Mesenchymal stem cell (in vitro differentiated cells and primary cell): Measurements from ENCODE around the gene B3GAT3.

Source experiments
- DNase-seq: peaks from one replicate; pipeline ENCODE4 v3.0.0-alpha.2; 2013
- H2AFZ ChIP-seq: one replicate; pipeline ENCODE4 v1.6.1; 2013; ENCODE audit warnings: low read depth, mild to moderate bottlenecking, control low read depth, inconsistent platforms, low read length, moderate library complexity
- H2AK5ac ChIP-seq: 2 replicates; pipeline ENCODE4 v1.6.1; 2013; ENCODE audit warnings: low read length, moderate library complexity, mild to moderate bottlenecking, inconsistent platforms; ENCODE audit not compliant: severe bottlenecking
- H2BK120ac ChIP-seq: one replicate; pipeline ENCODE4 v1.6.1; 2013; ENCODE audit warnings: low read depth, mild to moderate bottlenecking, inconsistent platforms, low read length, moderate library complexity
- H2BK12ac ChIP-seq, 2 experiments: one replicate each; pipeline ENCODE4 v1.6.1; 2013; ENCODE audit warnings: inconsistent platforms in 2 of 2, low read length in 2 of 2, mild to moderate bottlenecking in 2 of 2, moderate library complexity in 2 of 2, control low read depth in 1 of 2
- H2BK15ac ChIP-seq: one replicate; pipeline ENCODE4 v1.6.1; 2013; ENCODE audit warnings: mild to moderate bottlenecking, low read depth, inconsistent platforms; ENCODE audit not compliant: poor library complexity, severe bottlenecking
- H2BK5ac ChIP-seq: 2 replicates; pipeline ENCODE4 v1.6.1; 2013; ENCODE audit warnings: low read depth, mild to moderate bottlenecking, low read length, control low read depth, inconsistent platforms; ENCODE audit not compliant: poor library complexity, severe bottlenecking
- H3K14ac ChIP-seq, 2 experiments: one replicate each; pipeline ENCODE4 v1.6.1; 2013; ENCODE audit warnings: inconsistent platforms in 2 of 2, low read length in 2 of 2, control low read depth in 1 of 2, mild to moderate bottlenecking in 1 of 2, moderate library complexity in 1 of 2
- H3K18ac ChIP-seq, 2 experiments: one replicate each; pipeline ENCODE4 v1.6.1; 2013; ENCODE audit warnings: inconsistent platforms in 2 of 2, low read length in 2 of 2, control low read depth in 1 of 2, low read depth in 1 of 2, mild to moderate bottlenecking in 1 of 2
- H3K23ac ChIP-seq, 2 experiments: one replicate each; pipeline ENCODE4 v1.6.1; 2013; ENCODE audit warnings: inconsistent platforms in 2 of 2, low read length in 2 of 2, mild to moderate bottlenecking in 2 of 2, moderate library complexity in 2 of 2, control low read depth in 1 of 2
- H3K27ac ChIP-seq: 2 replicates; pipeline ENCODE4 v1.5.1; 2013; ENCODE audit warnings: mild to moderate bottlenecking, moderate library complexity, low read length, control low read depth, inconsistent platforms; ENCODE audit not compliant: poor library complexity, severe bottlenecking
- H3K27me3 ChIP-seq, 2 experiments: 2 replicates each; pipeline versions ENCODE4 v1.6.1 to v1.7.0; 2013; ENCODE audit warnings: low read length in 2 of 2, mild to moderate bottlenecking in 2 of 2, moderate library complexity in 2 of 2, control low read depth in 1 of 2, inconsistent platforms in 1 of 2; ENCODE audit not compliant: control insufficient read depth in 1 of 2, insufficient read depth in 1 of 2
- H3K36me3 ChIP-seq, 2 experiments: 2 replicates each; pipeline versions ENCODE4 v1.6.1 to v1.7.0; 2013; ENCODE audit warnings: low read length in 2 of 2, control low read depth in 1 of 2, inconsistent platforms in 1 of 2, low read depth in 1 of 2, mild to moderate bottlenecking in 1 of 2; ENCODE audit not compliant: insufficient read depth in 2 of 2, control insufficient read depth in 1 of 2
- H3K4ac ChIP-seq, 2 experiments: one replicate each; pipeline ENCODE4 v1.6.1; 2013; ENCODE audit warnings: inconsistent platforms in 2 of 2, low read length in 2 of 2, mild to moderate bottlenecking in 2 of 2, moderate library complexity in 2 of 2, control low read depth in 1 of 2, low read depth in 1 of 2
- H3K4me1 ChIP-seq: 2 replicates; pipeline ENCODE4 v1.6.1; 2013; ENCODE audit warnings: low read depth, low read length, control low read depth; ENCODE audit not compliant: control insufficient read depth, insufficient read depth
- H3K4me2 ChIP-seq: 2 replicates; pipeline ENCODE4 v1.6.1; 2013; ENCODE audit warnings: low read length, mild to moderate bottlenecking, inconsistent platforms; ENCODE audit not compliant: poor library complexity, severe bottlenecking
- H3K4me3 ChIP-seq, 2 experiments: 2 replicates each; pipeline versions ENCODE4 v1.5.1 to v1.7.0; 2013; ENCODE audit warnings: low read length in 2 of 2, mild to moderate bottlenecking in 2 of 2, control low read depth in 1 of 2, low read depth in 1 of 2; ENCODE audit not compliant: insufficient read depth in 1 of 2
- H3K79me1 ChIP-seq: replicated peaks from 2 replicates; pipeline ENCODE4 v1.6.1; 2013; ENCODE audit warnings: mild to moderate bottlenecking, control low read depth, low read length, inconsistent platforms; ENCODE audit not compliant: poor library complexity, severe bottlenecking
- H3K9ac ChIP-seq: 2 replicates; pipeline ENCODE4 v1.7.0; 2013; ENCODE audit warnings: mild to moderate bottlenecking, low read length, moderate library complexity
- H3K9me3 ChIP-seq: 2 replicates; pipeline ENCODE4 v1.7.0; 2013; ENCODE audit warnings: mild to moderate bottlenecking, low read length; ENCODE audit not compliant: control insufficient read depth
- H4K8ac ChIP-seq: one replicate; pipeline ENCODE4 v1.6.1; 2013; ENCODE audit warnings: inconsistent platforms, mild to moderate bottlenecking, low read length, moderate library complexity
- H4K91ac ChIP-seq: one replicate; pipeline ENCODE4 v1.6.1; 2013; ENCODE audit warnings: mild to moderate bottlenecking, low read length, inconsistent platforms
- WGBS: methylation state at CpG from one replicate; pipeline ENCODE4 v1.1.7; 2013; ENCODE audit warnings: mixed read lengths; 5-methylcytosine and 5-hydroxymethylcytosine counted together

Gene B3GAT3

GRCh38 chr11:62613291-62613778, 8.5 kb downstream of the B3GAT3 start:
- H3K9me3 ChIP-seq, result no peaks in the 10 kb centered on the region
- peak overlapping the region; percentile 15 for H2BK15ac ChIP-seq
- H3K14ac ChIP-seq, result peak overlapping the region in 1 of 2 experiments; percentile 61
- peak overlapping the region; percentile 58 for H3K27ac ChIP-seq
- peak overlapping the region; percentile 0 to 95 for H3K18ac ChIP-seq
- no peak overlapping the region for H3K4me2 ChIP-seq
- H3K36me3 ChIP-seq, result peaks cover 52 to 61% of the 10 kb centered on the region in 2 experiments
- no peak overlapping the region for H2BK120ac ChIP-seq
- H3K23ac ChIP-seq, result peak overlapping the region in 1 of 2 experiments; percentile 98
- H2BK12ac ChIP-seq, result peak overlapping the region; percentile 31 to 99
- H3K4me1 ChIP-seq, result peaks cover 22% of the 10 kb centered on the region
- peaks cover 26% of the 10 kb centered on the region for H3K79me1 ChIP-seq
- WGBS, result 88% methylated on average over 15 of the region's 15 CpGs
- peak overlapping the region; percentile 42 for H2AFZ ChIP-seq
- H3K9ac ChIP-seq, result peak overlapping the region; percentile 29
- DNase-seq, result no peak
- peak overlapping the region in 1 of 2 experiments; percentile 95 for H3K4ac ChIP-seq
- H2BK5ac ChIP-seq, result peak overlapping the region; percentile 15
- H3K4me3 ChIP-seq, result peak overlapping the region in 1 of 2 experiments; percentile 14
- H4K91ac ChIP-seq, result peak overlapping the region; percentile 81
- H4K8ac ChIP-seq, result peak overlapping the region; percentile 56
- H2AK5ac ChIP-seq, result peak overlapping the region; percentile 55
- no peaks in the 10 kb centered on the region for H3K27me3 ChIP-seq

DNA sequence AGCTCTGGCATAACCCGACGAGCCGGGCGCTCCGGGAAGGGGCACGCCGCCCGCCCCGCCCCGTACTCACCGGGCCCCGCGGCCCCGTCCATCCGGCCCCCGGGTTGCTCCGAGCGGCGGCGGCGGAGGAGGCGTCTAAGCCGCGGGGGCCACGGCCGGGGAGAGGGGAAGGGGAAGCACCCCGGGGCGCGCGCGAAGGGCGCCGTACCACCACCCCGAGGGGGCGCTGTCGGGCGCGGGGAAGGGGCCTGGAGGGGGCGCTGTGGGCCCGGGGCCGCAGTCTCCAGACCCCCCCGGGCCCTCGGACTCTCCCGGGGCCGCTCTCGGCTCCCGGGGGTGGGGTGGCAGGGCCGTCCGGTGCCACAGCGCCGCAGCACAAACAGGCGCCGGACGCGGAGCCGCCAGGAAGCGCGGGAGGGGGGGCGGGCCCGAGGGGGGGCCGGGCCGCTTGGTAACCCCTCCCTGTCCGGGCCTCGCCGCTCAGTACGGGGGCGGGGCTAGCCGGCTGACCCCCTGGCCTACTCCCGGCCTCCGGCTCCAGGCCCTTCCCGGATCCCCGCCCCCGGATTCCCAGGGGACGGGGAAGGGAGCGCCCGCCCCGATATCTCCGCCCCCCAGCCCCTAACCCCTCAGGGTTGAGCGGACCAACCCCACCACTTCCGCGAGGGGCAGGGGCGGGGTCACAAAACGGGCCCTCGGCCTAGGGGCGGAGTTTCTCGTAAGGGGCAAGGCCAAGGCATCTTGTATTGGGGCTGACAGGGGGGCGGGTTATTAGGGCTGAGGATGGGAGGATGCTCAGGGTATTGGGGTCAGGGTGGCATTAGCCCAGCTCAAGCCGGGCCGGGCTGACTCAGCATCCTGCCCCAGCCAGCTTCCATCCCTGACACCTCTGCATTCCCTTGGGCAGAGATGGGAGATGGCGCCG, 9.2 kb downstream of the B3GAT3 start, which contains the start of the genes EML3 and ROM1:
Gene EML3 (minus strand): TSS at position 410 of the 925 bp plus-strand sequence. CDS start 318 bp downstream, at position 92.
Gene ROM1 (plus strand): TSS at position 892 of the 925 bp plus-strand sequence. CDS start 25 bp downstream, at position 917.
- peaks cover 28% of the 10 kb centered on the region for H3K79me1 ChIP-seq
- peak within 1 kb of the TSS; percentile 86 to 95 for H3K18ac ChIP-seq
- peak within 1 kb of the TSS; percentile 62 for H2BK15ac ChIP-seq
- peak; percentile 81 for DNase-seq
- H2AK5ac ChIP-seq, result peak within 1 kb of the TSS; percentile 55
- H4K8ac ChIP-seq, result peak within 1 kb of the TSS; percentile 58
- peak within 1 kb of the TSS; percentile 84 for H3K4me2 ChIP-seq
- peak within 1 kb of the TSS; percentile 60 for H3K27ac ChIP-seq
- H2AFZ ChIP-seq, result peak within 1 kb of the TSS; percentile 42
- peak within 1 kb of the TSS in 1 of 2 experiments; percentile 98 for H3K23ac ChIP-seq
- peak within 1 kb of the TSS; percentile 69 to 99 for H2BK12ac ChIP-seq
- peak within 1 kb of the TSS; percentile 93 for H3K9ac ChIP-seq
- peak within 1 kb of the TSS; percentile 35 to 95 for H3K4ac ChIP-seq
- H2BK5ac ChIP-seq, result peak within 1 kb of the TSS; percentile 15
- H4K91ac ChIP-seq, result peak within 1 kb of the TSS; percentile 81
- no peaks in the 10 kb centered on the region for H3K27me3 ChIP-seq
- 4% methylated on average over 48 of the region's 91 CpGs for WGBS
- no peaks in the 10 kb centered on the region for H3K9me3 ChIP-seq
- peaks cover 22% of the 10 kb centered on the region for H3K4me1 ChIP-seq
- peaks cover 59 to 67% of the 10 kb centered on the region in 2 experiments for H3K36me3 ChIP-seq
- H3K4me3 ChIP-seq, result peak within 1 kb of the TSS; percentile 69 to 85
- peak within 1 kb of the TSS in 1 of 2 experiments; percentile 96 for H3K14ac ChIP-seq
- H2BK120ac ChIP-seq, result peak within 1 kb of the TSS; percentile 81

- Histone ChIP-seq H2BK12ac (peak overlapping the region; percentile 69 to 78), H3K23ac (peak overlapping the region in 1 of 2 experiments; percentile 48), H3K4ac (peak overlapping the region; percentile 35 to 94), H2AFZ (no peak overlapping the region), H2AK5ac (no peak overlapping the region), H3K4me2 (peak overlapping the region; percentile 84), H2BK15ac (peak overlapping the region; percentile 41), H3K4me1 (peaks cover 22% of the 10 kb centered on the region), H4K91ac (peak overlapping the region; percentile 66), H3K14ac (peak overlapping the region in 1 of 2 experiments; percentile 96), H4K8ac (peak overlapping the region; percentile 58), H3K18ac (peak overlapping the region; percentile 86 to 89), H3K4me3 (peak overlapping the region; percentile 69 to 85), H3K27ac (peak overlapping the region; percentile 60), H2BK120ac (peak overlapping the region; percentile 81), H3K36me3 (peaks cover 58 to 61% of the 10 kb centered on the region in 2 experiments), H3K79me1 (peaks cover 25% of the 10 kb centered on the region), H3K9ac (peak overlapping the region; percentile 93), H3K9me3 (no peaks in the 10 kb centered on the region), H2BK5ac (no peak overlapping the region), H3K27me3 (no peaks in the 10 kb centered on the region)
- DNase-seq, result peak; percentile 71
- WGBS, result 3% methylated on average over 34 of the region's 34 CpGs
Observed at GRCh38 chr11:62611705-62612365, 10.0 kb downstream of the B3GAT3 start.
